Bone marrow (tissue), 2 donors: Measurements from ENCODE around the gene CMTM5.
"Not testable (repeated sequence)": the region's sequence is repeated elsewhere in the genome, so short reads cannot be mapped to it uniquely, and the experiment has no call there.

Experiments used
- DNase-seq, 2 donors: peaks; one replicate each; lab custom pipeline; 2025; lab: John Stamatoyannopoulos, UW

Gene CMTM5

GRCh38 chr14:23398348-23398747, 21.5 kb downstream of the CMTM5 start:
- no peak for DNase-seq

GRCh38 chr14:23399136-23399535, 22.3 kb downstream of the CMTM5 start:
- DNase-seq, result no peak

- no peak for DNase-seq
Measured at GRCh38 chr14:23399591-23399990, 22.7 kb downstream of the CMTM5 start.

- not testable (repeated sequence) for DNase-seq
Measured at GRCh38 chr14:23400496-23401149, 23.8 kb downstream of the CMTM5 start.

- DNase-seq, result no peak
Measured at GRCh38 chr14:23401291-23401690, 24.4 kb downstream of the CMTM5 start.

- no peak for DNase-seq
Measured at GRCh38 chr14:23402296-23403138, 25.7 kb downstream of the CMTM5 start.

GRCh38 chr14:23403139-23403438, 26.2 kb downstream of the CMTM5 start:
- DNase-seq, result no peak

- DNase-seq, result no peak
Measured at GRCh38 chr14:23403908-23404307, 27.1 kb downstream of the CMTM5 start.

- DNase-seq, result no peak
Measured at GRCh38 chr14:23404331-23404900, 27.6 kb downstream of the CMTM5 start.

GRCh38 chr14:23405096-23405495, 28.2 kb downstream of the CMTM5 start:
- no peak for DNase-seq

- no peak for DNase-seq
Measured at GRCh38 chr14:23405516-23406025, 28.7 kb downstream of the CMTM5 start.

- no peak for DNase-seq
Measured at GRCh38 chr14:23406244-23406643, 29.4 kb downstream of the CMTM5 start.

- DNase-seq, result no peak
Measured at GRCh38 chr14:23406725-23407355, 30.0 kb downstream of the CMTM5 start.

GRCh38 chr14:23407516-23408306, 30.9 kb downstream of the CMTM5 start, which contains the start of gene MYH6:
MYH6 (minus strand) TSS chr14:23408273; CDS start chr14:23407223, 1,050 bp downstream.
- DNase-seq, result no peak

GRCh38 chr14:23408307-23408630, 31.4 kb downstream of the CMTM5 start:
- DNase-seq, result no peak

GRCh38 chr14:23409475-23409874, 32.6 kb downstream of the CMTM5 start:
- DNase-seq, result no peak

GRCh38 chr14:23409966-23410635, 33.3 kb downstream of the CMTM5 start:
- DNase-seq, result no peak

- DNase-seq, result no peak
Measured at GRCh38 chr14:23411563-23412525, 35.0 kb downstream of the CMTM5 start.

- no peak for DNase-seq
Measured at GRCh38 chr14:23413681-23414080, 36.8 kb downstream of the CMTM5 start.

GRCh38 chr14:23414254-23414653, 37.4 kb downstream of the CMTM5 start:
- DNase-seq, result no peak
